ENCODE results near the gene DRAXIN.

DRAXIN gene

DNA sequence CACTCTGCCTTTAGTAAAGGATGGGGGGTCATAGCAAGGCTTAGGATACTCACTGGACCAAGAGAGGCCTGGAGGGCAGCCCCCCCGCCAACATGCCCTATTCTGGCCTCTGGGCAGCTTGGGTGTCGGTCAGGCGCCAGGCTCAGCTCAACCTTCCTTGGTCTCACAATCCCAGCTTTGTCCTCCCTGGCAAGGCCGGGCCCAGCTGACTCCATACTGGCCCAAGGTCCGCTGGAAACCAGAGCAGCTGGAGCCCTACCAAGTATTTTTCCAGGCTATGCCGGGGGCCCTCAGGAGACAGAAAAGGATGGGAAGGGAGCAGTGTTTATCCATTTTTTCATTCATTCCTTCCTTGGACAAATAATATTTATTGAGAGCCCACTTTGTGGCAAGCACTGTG is 43.5 kb upstream of the DRAXIN start:
- ChIA-PET POLR2A (interaction anchor here (0.7 kb wide), 1 partner anchor 384 kb away, joined by 4 read pairs; no protein-coding TSS in a partner anchor), CTCF (interaction anchor here (2.4 kb wide), 1 partner anchor 611 kb away, joined by 12 read pairs; no protein-coding TSS in a partner anchor)

DNA sequence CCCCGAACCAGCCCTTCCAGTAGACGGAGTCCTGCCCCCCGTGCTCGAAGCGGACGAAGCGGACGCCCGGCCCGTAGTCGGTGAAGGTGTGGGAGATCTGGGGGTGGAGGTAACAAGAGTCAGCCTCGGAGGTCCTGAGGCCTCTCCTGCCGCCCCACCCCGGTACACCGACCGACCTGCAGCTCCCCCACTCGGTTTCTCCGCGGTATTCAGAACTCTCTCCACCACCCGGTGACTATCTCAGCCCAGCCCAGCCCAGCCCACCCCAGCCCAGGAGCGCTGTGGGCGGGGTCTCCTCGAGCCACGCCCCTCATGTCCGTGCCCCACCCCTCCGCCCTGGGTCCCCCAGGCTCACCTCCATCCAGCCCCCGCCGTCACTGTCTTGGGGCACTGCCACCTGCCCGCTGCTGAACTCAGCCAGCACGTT is 42.8 kb upstream of the DRAXIN start:
- no peak for TF ChIP-seq KLF7 (tag by site-specific recombination; IDR thresholded peaks at IDR 0.05; ENCODE audit: borderline replicate concordance)
- TF ChIP-seq SP2 (tag by site-specific recombination; IDR thresholded peaks at IDR 0.05) = peak; percentile 44
- no peak for TF ChIP-seq ZNF843 (tag by site-specific recombination; IDR thresholded peaks at IDR 0.05)
- TF ChIP-seq KLF9 (tag by site-specific recombination; IDR thresholded peaks at IDR 0.05; ENCODE audit: low read depth) = peak; percentile 76
- TF ChIP-seq GLIS2 (tag by site-specific recombination; IDR thresholded peaks at IDR 0.05) = 0 out of 2 replicates have a peak, but pooled peaks have one; percentile 14
- TF ChIP-seq ZFP3 (tag by site-specific recombination; IDR thresholded peaks at IDR 0.05; ENCODE audit: low read depth) = no peak
- no peak for TF ChIP-seq ZNF610 (tag by site-specific recombination; IDR thresholded peaks at IDR 0.05; ENCODE audit: borderline replicate concordance)
- peak; percentile 24; the same call in 1 of the 2 replicates for TF ChIP-seq EGR2 (tag by site-specific recombination; IDR thresholded peaks at IDR 0.05; ENCODE audit: low read depth)
- no peak for TF ChIP-seq GLI2 (tag by site-specific recombination; IDR thresholded peaks at IDR 0.05; ENCODE audit: borderline replicate concordance, low read depth)
- TF ChIP-seq, protein P1, sequence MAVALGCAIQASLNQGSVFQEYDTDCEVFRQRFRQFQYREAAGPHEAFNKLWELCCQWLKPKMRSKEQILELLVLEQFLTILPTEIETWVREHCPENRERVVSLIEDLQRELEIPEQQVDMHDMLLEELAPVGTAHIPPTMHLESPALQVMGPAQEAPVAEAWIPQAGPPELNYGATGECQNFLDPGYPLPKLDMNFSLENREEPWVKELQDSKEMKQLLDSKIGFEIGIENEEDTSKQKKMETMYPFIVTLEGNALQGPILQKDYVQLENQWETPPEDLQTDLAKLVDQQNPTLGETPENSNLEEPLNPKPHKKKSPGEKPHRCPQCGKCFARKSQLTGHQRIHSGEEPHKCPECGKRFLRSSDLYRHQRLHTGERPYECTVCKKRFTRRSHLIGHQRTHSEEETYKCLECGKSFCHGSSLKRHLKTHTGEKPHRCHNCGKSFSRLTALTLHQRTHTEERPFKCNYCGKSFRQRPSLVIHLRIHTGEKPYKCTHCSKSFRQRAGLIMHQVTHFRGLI (tag by site-specific recombination; IDR thresholded peaks at IDR 0.05) = peak; percentile 90
- no peak for TF ChIP-seq ZSCAN30 (tag by site-specific recombination; IDR thresholded peaks at IDR 0.05)
- TF ChIP-seq SP3 (tag by site-specific recombination; IDR thresholded peaks at IDR 0.05) = peak; percentile 48
- TF ChIP-seq KLF8 (tag by site-specific recombination; IDR thresholded peaks at IDR 0.05) = peak; percentile 54
- no peak for TF ChIP-seq ZNF174 (tag by site-specific recombination; IDR thresholded peaks at IDR 0.05)
- peak; percentile 94 for TF ChIP-seq KLF1 (tag by site-specific recombination; IDR thresholded peaks at IDR 0.05)
- Histone ChIP-seq H3K36me3 (ENCODE audit: control insufficient read depth in 2 of 2, insufficient read depth in 1 of 2, low read length in 2 of 2) (no peaks in the 10 kb centered on the region), H3K27ac (ENCODE audit: extremely low read depth, low read depth, low read length) (no peak overlapping the region), H3K4me3 (ENCODE audit: low read depth, low read length) (no peak overlapping the region), H3K9me3 (ENCODE audit: control insufficient read depth, insufficient read depth, low read depth, low read length) (no peaks in the 10 kb centered on the region), H3K4me1 (ENCODE audit: control insufficient read depth, insufficient read depth, low read length) (no peaks in the 10 kb centered on the region)
- ChIA-PET POLR2A (no interaction called here), CTCF (interaction anchor here (1.0 to 2.4 kb wide), 2 partner anchors 308 to 611 kb away, joined by 4 to 12 read pairs; no protein-coding TSS in a partner anchor)

More for the DNA sequence above, 43.5 kb upstream of the DRAXIN start:
- TF ChIP-seq, protein P1 (tag by site-specific recombination; IDR thresholded peaks at IDR 0.05) = peak; percentile 65; the same call in 1 of the 2 replicates
- TF ChIP-seq ZNF510 (tag by site-specific recombination; IDR thresholded peaks at IDR 0.05; ENCODE audit: insufficient replicate concordance) = no peak
- no peak overlapping the region for H3K4me3 ChIP-seq (ENCODE audit: low read depth, low read length)
- no peaks in the 10 kb centered on the region for H3K36me3 ChIP-seq (ENCODE audit: control insufficient read depth in 2 of 2, insufficient read depth in 1 of 2, low read length in 2 of 2)
- no peaks in the 10 kb centered on the region for H3K9me3 ChIP-seq (ENCODE audit: control insufficient read depth, insufficient read depth, low read depth, low read length)
- no peak overlapping the region for H3K27ac ChIP-seq (ENCODE audit: extremely low read depth, low read depth, low read length)
- no peaks in the 10 kb centered on the region for H3K4me1 ChIP-seq (ENCODE audit: control insufficient read depth, insufficient read depth, low read length)

DNA sequence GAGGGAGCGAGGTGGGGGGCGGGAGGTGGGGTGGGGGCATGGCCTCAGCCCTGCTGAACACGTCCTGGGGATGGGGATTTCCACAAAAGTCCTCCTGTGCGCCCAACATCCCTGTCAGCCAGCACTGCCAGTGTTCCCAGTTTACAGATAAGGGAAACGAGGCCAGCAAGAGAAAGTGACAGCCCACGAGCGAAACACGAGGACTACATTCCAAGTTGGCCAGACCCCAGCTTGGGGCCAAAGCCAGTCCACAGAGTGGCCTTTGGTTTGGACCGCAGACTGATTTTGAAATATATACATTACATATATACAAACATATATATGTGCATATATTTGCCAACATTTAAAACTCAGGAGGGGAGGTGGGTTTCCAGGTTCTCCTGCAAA is 42.3 kb upstream of the DRAXIN start:
- Histone ChIP-seq H3K4me3 (ENCODE audit: low read depth, low read length) (no peak overlapping the region), H3K27ac (ENCODE audit: extremely low read depth, low read depth, low read length) (no peak overlapping the region), H3K9me3 (ENCODE audit: control insufficient read depth, insufficient read depth, low read depth, low read length) (no peaks in the 10 kb centered on the region), H3K36me3 (ENCODE audit: control insufficient read depth in 2 of 2, insufficient read depth in 1 of 2, low read length in 2 of 2) (no peaks in the 10 kb centered on the region), H3K4me1 (ENCODE audit: control insufficient read depth, insufficient read depth, low read length) (no peaks in the 10 kb centered on the region)
- POLR2A ChIA-PET = interaction anchor here (0.6 to 1.9 kb wide), 2 partner anchors 15 to 1197 kb away, joined by 4 to 11 read pairs; partner anchors contain the start of gene FBXO6
- TF ChIP-seq ZEB2 (tag by site-specific recombination; IDR thresholded peaks at IDR 0.05) (no peak), ZNF335 (tag by site-specific recombination; conservative IDR thresholded peaks at IDR 0.05) (no peak), ZNF76 (tag by site-specific recombination; IDR thresholded peaks at IDR 0.05; ENCODE audit: borderline replicate concordance, low read depth) (no peak), ZNF837 (tag by site-specific recombination; IDR thresholded peaks at IDR 0.05) (no peak), ZNF791 (tag by site-specific recombination; IDR thresholded peaks at IDR 0.05) (no peak)
- CTCF ChIA-PET = interaction anchor here (0.6 to 3.0 kb wide), 8 partner anchors 8 to 389 kb away, joined by 3 to 29 read pairs (median 4); partner anchors contain the start of gene FBXO6

Measured in HEK293 (cell line).